GM19351 (cell line): ENCODE data around the gene GNG11.
"Not testable (repeated sequence)": the region's sequence is repeated elsewhere in the genome, so short reads cannot be mapped to it uniquely, and the experiment has no call there.

ENCODE experiments used
- ATAC-seq: cut with Tn5 transposase; IDR thresholded peaks from one replicate; pipeline ENCODE4 v1.9.1; 2021; ENCODE audit warnings: mild to moderate bottlenecking, moderate library complexity; ENCODE audit not compliant: unreplicated experiment

Gene GNG11

DNA sequence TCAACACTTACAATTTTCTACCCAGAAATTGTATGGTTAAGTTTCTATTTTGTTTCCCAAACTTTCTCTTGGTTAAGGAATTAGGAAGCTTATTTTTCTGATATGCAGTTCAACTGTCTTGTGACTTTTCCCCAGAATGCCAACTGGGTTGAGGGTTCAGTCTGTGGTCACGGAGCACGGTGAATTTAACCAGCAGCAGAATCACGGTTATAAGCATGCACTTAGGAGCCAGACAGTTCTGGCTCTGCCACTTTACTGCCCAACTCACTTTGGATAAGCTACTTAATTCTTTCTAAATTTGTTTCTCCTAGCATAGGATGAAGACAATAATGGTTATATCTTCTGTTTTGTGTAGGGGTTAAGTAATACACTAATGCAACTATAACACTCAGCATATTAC is 10.3 kb upstream of the GNG11 start:
- ATAC-seq = not testable (repeated sequence)

DNA sequence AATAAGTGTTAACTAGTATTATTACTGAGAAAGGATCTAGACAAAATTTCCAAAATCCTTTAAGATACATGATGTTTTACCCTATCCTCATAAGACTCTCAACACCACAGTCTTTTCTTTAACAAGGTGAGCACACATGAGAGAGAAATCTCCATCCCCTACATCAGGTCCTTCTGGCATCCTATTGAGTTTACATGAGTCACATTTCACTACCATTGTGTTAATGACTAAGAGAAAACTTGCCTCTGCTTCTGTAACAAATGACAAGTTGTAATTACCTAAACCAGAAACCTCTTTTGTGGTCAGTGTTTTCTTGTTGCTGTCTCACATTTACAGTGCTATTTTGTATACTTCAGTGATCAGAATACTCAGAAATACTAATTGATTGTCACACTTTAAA is 9.9 kb upstream of the GNG11 start:
- ATAC-seq = peak; percentile 77

DNA sequence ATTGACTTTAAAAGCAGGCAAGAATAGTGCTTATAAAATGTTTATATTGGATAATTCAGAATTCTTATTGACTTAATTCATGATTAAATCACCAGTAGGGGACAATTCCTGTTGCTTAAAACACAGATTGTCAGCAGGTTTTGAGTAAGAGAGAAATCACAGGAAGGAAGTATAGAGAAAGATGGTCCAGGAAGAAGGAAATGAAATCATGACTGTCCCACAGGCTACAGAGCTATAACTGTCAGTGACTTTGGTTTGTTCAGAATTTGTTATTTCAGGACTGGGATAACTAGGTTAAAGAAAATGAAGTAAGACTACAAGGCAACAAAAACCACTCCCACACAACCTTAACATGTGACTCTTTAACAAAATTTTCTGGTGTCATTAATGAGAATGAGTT is 8.3 kb upstream of the GNG11 start:
- ATAC-seq = no peak

DNA sequence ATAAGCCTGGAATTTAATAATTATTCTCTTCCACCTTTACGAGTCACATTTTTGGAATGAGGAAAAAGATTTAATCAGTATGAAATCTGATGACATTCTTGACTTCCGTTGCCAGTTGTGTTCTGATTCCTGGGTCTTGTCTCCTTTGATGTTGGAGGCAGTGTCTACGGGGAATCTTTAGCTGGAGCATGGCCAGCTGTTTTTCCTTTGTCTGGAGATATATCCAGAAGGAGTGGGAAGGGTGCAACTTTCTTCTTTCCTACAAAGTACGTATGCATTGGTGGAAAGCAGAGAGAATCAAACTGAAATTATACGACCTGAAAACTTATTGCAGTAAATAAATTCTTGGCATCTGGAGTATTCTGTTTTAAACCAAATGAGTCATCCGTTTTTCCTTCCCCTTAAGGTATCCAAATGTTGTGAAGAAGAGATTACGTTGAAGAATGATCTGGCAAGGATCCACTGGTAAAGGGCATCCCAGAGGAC is 6.9 kb upstream of the GNG11 start:
- ATAC-seq = no peak

DNA sequence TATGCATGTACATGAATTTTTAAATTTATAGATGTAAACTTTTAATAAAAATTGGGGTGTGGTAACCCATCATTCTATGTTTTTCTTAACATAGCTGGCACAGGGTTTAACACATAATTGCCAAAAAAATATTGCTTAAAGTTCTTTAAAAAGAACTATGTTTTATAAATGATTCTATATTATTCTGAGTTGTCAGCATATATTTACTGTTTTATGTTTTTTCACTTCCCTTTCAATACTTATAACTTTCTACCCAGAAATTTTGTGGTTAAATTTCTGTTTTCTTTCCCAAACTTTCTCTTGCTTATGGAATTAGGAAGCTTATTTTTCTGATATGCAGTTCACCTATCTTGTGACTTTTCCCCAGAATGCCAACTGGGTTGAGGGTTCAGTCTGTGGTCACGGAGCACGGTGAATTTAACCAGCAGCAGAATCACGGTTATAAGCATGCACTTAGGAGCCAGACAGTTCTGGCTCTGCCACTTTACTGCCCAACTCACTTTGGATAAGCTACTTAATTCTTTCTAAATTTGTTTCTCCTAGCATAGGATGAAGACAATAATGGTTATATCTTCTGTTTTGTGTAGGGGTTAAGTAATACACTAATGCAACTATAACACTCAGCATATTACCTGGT is 6.2 kb upstream of the GNG11 start:
- not testable (repeated sequence) for ATAC-seq

DNA sequence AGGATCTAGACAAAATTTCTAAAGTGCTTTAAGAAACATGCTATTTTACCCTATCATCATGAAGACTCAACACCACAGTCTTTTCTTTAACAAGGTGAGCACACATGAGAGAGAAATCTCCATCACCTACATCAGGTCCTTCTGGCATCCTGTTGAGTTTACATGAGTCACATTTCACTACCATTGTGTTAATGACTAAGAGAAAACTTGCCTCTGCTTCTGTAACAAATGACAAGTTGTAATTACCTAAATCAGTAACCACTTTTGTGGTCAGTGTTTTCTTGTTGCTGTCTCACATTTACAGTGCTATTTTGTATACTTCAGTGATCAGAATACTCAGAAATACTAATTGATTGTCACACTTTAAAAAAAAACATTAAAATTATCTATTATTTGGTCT is 5.6 kb upstream of the GNG11 start:
- peak; percentile 62 for ATAC-seq

DNA sequence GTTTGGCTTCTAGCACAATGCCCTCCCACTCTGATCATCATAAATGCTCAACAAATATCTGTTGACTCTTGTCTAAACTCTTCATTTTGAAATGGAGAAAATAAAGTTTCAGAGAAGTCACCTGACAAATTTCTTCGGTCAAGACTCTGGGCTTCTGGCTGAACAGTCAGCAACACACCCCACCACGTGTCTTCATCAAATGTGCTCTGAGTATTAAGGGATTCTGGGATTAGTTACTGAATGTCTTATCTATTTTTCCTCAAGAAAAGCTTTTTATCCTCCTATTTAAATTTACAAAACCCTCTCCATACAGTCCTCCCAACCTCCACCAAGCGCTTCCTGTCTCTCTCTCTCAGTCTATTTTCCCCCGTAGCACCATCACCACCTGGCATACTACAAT is 5.2 kb upstream of the GNG11 start:
- peak; percentile 16 for ATAC-seq

DNA sequence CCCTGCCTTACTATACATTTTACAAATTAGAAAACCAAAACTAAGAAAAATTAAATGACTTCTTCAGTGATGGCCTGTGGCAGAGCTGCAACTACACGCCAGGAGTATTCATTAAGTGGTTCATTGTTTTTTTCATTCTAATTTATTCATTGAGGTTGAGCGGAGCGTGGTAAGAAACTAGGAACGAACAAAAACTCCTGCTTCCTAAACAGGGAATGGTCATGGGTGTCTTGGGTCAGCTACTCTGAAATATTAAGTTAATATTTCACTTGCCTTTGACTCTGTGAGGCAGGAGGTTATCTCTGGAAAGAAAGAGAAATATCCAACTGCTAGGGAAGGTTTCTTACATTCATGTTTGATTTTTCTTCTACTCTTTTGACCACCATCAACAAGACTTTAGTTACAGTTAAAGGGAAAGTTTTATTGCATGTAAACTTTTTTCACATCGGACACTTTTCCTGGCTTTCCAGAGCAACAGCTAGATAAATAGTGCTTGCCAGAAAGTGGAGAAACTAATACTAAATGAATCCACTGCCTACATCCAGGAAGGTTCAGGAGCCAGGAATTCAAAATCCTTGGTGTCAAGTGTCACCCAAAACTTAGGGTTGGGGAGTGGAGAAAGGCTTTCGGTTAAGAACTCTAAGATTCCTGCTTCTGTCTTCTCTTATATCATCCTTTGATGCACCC is 896 bp upstream of the GNG11 start:
- ATAC-seq = no peak

DNA sequence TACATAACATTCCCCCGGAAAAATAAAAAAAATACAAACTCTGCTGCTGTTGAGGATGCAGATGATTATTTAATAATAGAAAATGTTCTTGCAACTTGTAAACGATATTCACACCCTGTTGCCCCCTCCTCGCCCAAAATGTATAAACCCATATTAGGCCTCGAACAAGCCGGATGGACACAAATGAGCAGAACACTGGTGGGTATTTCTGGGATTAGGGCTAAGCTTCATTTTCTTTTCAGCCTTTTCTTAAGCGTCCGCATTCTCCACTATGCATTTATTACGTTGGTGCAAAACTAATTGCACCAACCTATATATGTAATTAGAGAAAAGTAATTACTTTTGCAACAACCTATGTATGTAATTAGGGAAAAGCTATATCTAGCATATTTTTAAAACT is 349 bp upstream of the GNG11 start:
- ATAC-seq = no peak

DNA sequence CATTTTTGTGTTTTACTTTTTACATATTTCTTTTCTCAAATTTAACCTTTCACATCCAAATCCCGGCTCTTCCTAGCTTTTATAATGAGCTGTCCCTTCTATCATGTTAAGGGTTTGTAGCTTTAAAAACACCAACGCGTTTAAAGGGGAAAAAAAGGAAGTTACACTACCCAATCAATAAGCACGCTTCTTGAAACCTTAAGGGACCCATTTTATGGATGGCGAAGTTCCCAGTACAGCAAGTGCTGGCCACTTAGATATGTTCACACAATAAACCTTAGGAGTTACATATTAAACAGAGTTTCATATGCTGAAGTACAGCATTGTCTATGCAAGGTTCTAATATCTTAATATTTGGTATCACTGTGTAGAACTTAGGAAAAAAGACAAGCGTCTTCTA is 1.8 kb downstream of the GNG11 start:
- no peak for ATAC-seq

DNA sequence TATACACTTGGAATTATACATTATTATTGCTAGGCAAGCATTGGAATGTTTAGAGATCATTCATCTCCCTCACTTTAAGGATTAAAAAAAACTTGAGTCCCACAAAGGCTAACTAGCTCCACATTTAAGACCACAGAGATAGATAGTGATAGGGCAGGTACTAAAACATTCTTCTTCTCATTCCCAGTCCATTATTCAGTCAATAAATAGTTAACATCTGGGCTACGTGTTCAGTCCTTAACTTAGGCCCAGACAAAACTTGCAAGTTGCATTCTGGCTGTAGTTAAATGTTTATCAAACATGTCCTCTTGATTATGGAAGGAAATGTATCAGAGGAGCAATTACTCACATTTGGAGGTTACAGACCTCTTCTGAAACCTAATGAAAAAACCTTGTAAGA is 2.4 kb downstream of the GNG11 start:
- ATAC-seq = no peak

DNA sequence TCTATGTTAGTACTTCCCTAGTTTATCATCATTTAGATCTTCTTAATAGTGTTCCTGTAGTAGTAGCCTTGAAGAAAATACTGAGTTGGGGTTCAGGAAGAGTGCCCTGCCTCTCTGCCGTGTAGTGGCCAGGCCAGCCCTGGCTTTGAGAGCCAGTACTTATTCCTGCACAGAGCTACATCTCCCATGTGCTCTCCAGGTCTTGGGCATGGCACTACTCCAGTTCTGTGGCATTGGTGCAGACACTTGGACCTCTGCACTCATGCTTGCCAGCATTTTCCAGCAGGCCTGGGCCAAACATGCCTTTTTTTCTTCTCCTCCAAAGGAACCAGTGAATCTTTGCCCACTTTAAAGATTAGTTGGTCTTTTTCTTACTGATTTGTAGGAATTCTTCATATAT is 5.3 kb downstream of the GNG11 start:
- no peak for ATAC-seq

DNA sequence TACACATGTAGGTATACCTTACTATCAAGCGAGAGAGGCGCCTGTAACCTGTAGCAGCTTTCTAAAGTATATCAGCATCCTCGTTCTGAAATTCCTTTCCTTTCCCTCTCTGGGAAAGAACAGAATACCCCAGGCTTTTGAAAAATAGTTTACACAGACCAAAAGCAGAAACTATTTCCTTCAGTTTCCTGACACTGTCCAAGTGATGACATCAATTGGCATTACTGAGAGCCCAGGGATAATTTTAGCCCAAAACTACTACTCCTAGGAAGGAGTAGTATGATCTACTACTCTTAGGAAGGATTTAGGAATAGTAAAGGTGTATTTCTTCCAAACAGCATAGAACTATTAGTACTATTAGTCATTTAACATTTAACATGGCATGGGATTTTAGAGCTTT is 6.0 kb downstream of the GNG11 start:
- no peak for ATAC-seq

DNA sequence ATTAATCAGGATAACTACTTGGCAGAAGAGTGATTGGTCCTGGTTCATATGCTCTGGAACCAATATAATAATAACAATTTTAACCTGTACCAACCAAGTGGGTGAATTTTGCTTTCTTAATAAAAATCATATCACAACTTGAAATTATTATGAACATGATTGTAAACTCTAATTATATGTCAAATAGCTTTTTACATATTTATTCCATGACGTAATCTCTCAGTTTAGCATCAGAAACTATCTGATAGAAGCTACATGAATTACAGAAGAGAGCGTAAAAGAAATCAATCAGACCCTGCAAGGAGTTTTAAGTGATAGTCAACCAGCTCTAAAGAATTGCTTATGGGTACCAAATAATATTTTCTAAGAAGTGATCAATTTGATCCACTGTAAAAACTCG is 10.1 kb downstream of the GNG11 start:
- ATAC-seq = no peak

DNA sequence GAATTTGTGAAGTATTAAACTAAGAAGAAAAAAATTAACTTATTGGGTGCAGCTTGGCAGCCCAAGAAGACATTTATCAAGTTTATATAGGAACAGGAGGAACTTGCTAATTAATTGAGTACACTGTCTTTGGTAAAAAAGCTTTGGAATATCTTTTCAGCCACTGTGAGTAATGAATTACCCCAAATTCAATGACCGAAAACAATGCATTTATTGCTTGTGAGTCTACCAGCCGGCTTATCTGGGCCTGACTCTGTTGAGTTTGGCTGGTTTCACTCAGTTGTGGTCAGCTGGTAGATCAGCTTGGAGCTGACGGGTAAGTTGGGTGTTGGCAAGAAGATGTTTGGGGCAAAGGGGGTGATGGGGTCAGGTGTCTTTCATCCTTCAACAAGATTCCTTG is 11.6 kb downstream of the GNG11 start:
- no peak for ATAC-seq

DNA sequence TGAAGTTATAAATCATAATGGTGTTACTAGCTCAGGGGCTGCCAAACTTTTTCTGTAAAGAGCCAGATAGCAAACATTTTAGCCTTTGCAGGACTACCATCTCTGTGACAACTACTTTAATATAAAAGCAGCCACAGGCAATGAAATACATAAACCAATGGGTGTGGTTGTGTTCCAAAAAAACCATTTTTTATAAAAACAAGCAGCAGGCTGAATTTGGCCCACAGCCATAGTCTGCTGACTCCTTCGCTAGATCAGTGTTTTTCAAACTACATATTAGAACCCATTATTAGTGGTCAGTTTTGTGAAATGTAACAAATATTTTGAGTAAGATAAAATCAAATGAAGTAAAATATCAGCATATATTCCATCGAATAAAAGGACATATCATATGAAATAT is 13.6 kb downstream of the GNG11 start:
- no peak for ATAC-seq

DNA sequence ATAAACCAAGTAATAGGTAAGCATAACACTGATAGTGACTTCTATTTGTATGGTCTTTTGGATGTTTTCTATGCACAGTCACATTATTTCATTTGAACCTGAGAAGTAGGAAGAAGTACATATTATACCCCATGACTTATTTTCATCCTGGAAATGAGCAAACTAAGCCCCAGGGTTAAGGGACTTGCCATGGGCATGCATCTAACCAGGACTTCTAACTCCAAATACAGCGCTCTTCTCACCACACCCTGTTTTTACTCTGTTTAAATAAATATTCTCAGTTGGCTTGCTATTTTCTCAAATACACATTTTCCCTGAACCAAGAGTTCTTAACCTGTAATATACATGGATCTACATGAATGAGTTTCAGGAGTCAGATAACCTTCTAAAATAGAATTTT is 16.3 kb downstream of the GNG11 start:
- no peak for ATAC-seq

DNA sequence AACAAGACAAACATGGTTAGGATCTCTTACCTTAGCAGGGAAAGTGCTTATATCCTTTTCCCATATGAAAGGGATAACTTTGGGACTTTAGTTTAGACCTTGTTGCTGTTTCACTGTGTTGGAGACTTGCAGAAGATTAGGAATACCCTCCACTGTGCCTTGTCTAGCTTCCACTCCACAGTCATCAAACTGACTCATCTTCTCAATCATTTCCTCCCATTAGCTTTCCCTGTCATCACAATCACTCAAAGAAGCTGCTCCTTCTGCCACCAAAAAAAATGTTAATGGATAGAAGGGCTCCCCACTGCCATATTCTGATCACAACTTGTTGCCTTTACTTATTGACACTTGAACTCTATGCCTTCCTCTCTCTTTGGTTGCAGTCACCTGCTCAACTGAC is 16.8 kb downstream of the GNG11 start:
- ATAC-seq = no peak

DNA sequence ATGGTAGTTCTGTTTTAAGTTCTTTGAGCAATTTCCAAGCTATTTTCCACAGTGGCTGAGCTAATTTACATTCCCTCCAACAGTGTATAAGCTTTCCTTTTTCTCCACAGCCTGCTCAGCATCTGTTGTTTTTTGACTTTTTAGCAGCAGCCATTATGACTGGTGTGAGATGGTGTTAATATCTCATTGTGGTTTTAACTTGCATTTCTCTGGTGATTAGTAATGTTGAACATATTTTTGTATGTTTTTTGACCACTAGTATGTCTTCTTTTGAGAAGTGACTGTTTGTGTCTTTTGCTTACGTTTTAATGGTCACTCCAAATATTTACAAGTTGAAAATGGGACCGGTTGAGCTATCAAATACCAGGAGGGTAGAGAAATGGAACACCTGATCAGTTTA is 20.4 kb downstream of the GNG11 start:
- ATAC-seq = no peak

DNA sequence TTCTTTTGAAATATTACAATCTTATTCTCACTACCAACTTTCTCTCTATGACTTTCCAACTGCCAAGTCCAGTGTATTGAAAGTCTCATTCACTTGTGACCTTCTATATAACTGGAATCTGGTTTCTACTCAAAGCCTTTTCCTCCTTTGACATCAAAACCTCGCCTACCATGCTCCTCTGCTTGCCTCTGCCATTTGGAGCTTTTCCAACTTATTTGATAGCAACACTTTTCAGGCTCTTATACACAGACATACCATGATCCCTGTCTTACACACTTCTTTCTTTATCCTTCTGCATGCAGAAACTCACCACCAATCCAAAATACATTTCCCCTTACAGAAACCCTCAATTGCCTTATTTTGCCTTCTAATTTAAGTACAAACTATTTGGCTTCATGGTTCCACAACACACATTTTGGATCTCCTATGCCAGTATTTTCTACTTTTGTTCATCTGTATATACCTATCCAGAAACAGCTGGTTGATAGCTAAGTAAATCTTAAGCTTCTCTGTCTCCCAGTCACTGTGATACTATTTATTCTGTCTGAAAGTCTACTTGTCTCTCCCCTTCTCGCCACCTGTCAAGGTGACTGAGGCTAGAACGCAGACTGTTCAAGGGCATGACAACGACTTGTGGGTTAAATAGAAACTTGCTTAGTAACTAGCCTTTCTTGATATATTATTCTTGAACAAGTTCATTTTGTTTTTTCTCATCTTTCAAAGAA is 22.4 kb downstream of the GNG11 start:
- ATAC-seq = peak; percentile 40

DNA sequence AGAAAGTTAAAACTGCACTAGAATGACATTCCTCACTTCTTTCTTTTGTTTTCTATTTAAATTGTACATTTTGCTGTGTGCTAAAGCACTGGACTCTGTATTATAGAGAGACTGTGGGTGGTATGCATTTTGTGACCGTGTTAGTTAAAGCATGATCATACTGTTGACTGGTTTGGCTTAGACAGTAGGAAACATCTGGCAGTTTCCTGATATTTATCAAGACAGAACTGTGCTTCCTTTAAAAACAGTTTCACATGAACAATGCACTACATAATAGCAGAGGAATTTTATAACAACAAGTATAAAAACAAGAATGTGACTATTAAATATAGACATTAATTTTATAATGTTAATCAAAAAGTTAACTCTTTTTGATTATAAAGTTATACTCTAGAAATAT is 23.1 kb downstream of the GNG11 start:
- ATAC-seq = no peak

DNA sequence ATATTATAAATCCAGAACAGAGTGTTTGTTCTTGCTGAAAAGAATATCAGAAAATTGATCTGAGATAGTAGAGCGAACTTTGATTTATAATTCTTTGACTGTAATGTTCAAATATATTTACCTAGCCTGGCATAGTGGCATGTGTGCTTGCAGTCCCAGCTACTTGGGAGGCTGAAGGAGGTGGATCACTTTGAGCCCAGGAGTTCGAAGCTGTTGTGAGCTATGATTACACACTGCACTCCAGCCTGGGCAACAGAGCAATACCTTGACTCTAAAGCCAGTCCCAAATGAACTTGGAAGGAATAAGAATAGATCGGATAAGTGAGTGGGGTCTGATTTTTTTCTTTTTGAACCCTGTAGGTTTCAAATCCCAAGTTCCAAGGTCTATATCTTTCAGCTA is 23.5 kb downstream of the GNG11 start:
- no peak for ATAC-seq
